ENCODE results near the gene NFATC2IP. TPM values are rescaled to one million over a fixed set of nuclear protein-coding genes. Genes with fewer than 3 reads are reported as not detected.
A peak's percentile ranks its signal among the peaks of the same experiment; 100 is the strongest.

Gene NFATC2IP
- total and polyA plus RNA-seq, 2 of the 4 experiments (the other 2 are of a cell fraction) = 10.0 to 29.1 TPM

- no peak overlapping the region for H2AK9ac ChIP-seq (replicated peaks; ENCODE audit: low read depth, low read length, poor library complexity)
- no peak overlapping the region for H3K14ac ChIP-seq (replicated peaks; ENCODE audit: low read depth, low read length)
- no peaks in the 10 kb centered on the region for H3K9me3 ChIP-seq (ENCODE audit: control insufficient read depth, insufficient read depth, low read length)
- no peak overlapping the region for H2BK15ac ChIP-seq (ENCODE audit: low read depth, low read length)
- peaks cover 2% of the 10 kb centered on the region; the same call in 1 of the 2 replicates for H3K4me1 ChIP-seq (ENCODE audit: control insufficient read depth, insufficient read depth, low read length)
- H3K4ac ChIP-seq (ENCODE audit: low read depth, low read length) = no peak overlapping the region
- no peak overlapping the region for H2BK120ac ChIP-seq (ENCODE audit: low read depth, low read length)
- no peak overlapping the region for H4K5ac ChIP-seq (ENCODE audit: low read depth, low read length)
- no peak overlapping the region for H3K27ac ChIP-seq (ENCODE audit: insufficient read depth, low read length)
- no peak overlapping the region for H4K91ac ChIP-seq (ENCODE audit: insufficient read depth, low read depth, low read length)
- H3K4me3 ChIP-seq (ENCODE audit: insufficient read depth, low read depth, low read length) = no peak overlapping the region
- no peak overlapping the region for H4K8ac ChIP-seq (ENCODE audit: low read depth in 2 of 2, low read length in 2 of 2)
- H3K36me3 ChIP-seq (ENCODE audit: control insufficient read depth, insufficient read depth, low read length) = no peaks in the 10 kb centered on the region
- H3K56ac ChIP-seq (ENCODE audit: extremely low read depth, insufficient read depth, low read length) = no peak overlapping the region
- no peak overlapping the region for H3K4me2 ChIP-seq (ENCODE audit: low read depth, low read length)
- no peak overlapping the region for H2AK5ac ChIP-seq (ENCODE audit: low read depth, low read length)
- intact Hi-C loops (cut with micrococcal nuclease) = no loop called here
- dilution Hi-C loops (cut with HindIII; ENCODE audit: low sequenced_read_pairs, unreplicated experiment) = no loop called here
- no peaks in the 10 kb centered on the region for H4K20me1 ChIP-seq (ENCODE audit: insufficient read depth, low read length)
- no peak overlapping the region for H3K23ac ChIP-seq (ENCODE audit: low read depth, low read length)
- H2AFZ ChIP-seq (replicated peaks; ENCODE audit: low read length, poor library complexity) = peak overlapping the region; percentile 47
- no peak overlapping the region for H3K18ac ChIP-seq (ENCODE audit: low read depth, low read length)
- ATAC-seq (ENCODE audit: low read depth) (peak; percentile 79), DNase-seq (peak; percentile 90)
- no peaks in the 10 kb centered on the region for H3K9me1 ChIP-seq (ENCODE audit: insufficient read depth, low read length)
- CTCF ChIA-PET = no interaction called here
- no peak overlapping the region for H2BK20ac ChIP-seq (ENCODE audit: low read depth, low read length)
- BruUV-seq (replicated peaks) = no TSS peak
- POLR2A ChIA-PET (ENCODE audit: unreplicated experiment) = no interaction called here
- TF ChIP-seq RAD21 (IDR thresholded peaks at IDR 0.05; ENCODE audit: low read length) = no peak
- TF ChIP-seq MXI1 (IDR thresholded peaks at IDR 0.05; ENCODE audit: borderline replicate concordance, low read depth, low read length) = peak; percentile 31; the same call in 1 of the 2 replicates
- peak; percentile 66 for TF ChIP-seq RCOR1 (IDR thresholded peaks at IDR 0.05; ENCODE audit: insufficient replicate concordance, low read length)
- TF ChIP-seq MAZ (IDR thresholded peaks at IDR 0.05; ENCODE audit: borderline replicate concordance, low read depth, low read length) = 0 out of 2 replicates have a peak, but pooled peaks have one; percentile 18
- H2BK5ac ChIP-seq (ENCODE audit: low read depth, low read length, poor library complexity, severe bottlenecking) = no peak overlapping the region
- H3K9ac ChIP-seq (ENCODE audit: low read depth, low read length) = no peak overlapping the region
- 20% methylated on average over 1 of the region's 10 CpGs; no CpG with 5 or more reads in 1 of the 2 experiments for WGBS, 2 experiments (ENCODE audit: extremely low coverage in 2 of 2, insufficient read length in 1 of 2)
- in situ Hi-C loops (cut with MboI; ENCODE audit: low sequenced_read_pairs) = no loop called here
- H3K79me1 ChIP-seq (ENCODE audit: low read depth in 1 of 2, low read length in 2 of 2) = no peaks in the 10 kb centered on the region
- H3K27me3 ChIP-seq (ENCODE audit: control insufficient read depth, insufficient read depth, low read length) = no peaks in the 10 kb centered on the region; the same call in none of the 2 replicates
Observed at GRCh38 chr16:29007730-29008593, 57.2 kb downstream of the NFATC2IP start.
